DOHH2 (cell line): ENCODE data around the gene CSE1L.
"Not testable (repeated sequence)": the region's sequence is repeated elsewhere in the genome, so short reads cannot be mapped to it uniquely, and the experiment has no call there.

Experiments used
- H3F3A ChIP-seq: fragments of 200-600 bp; sonication (generic), shearing (Covaris generic); 2 replicates; pipeline ENCODE4 v1.6.0; 2016; ENCODE audit warnings: antibody characterized with exemption, mild to moderate bottlenecking; ENCODE audit not compliant: control insufficient read depth, insufficient read depth
- H3K27ac ChIP-seq: fragments of 200-600 bp; sonication (generic); 2 replicates; pipeline ENCODE4 v1.5.1; 2014; ENCODE audit warnings: low read depth, mild to moderate bottlenecking, low read length, moderate library complexity
- H3K27me3 ChIP-seq: fragments of 200-600 bp; sonication (generic); 2 replicates; pipeline ENCODE4 v1.6.1; 2014; ENCODE audit warnings: mild to moderate bottlenecking, low read length, mixed read lengths; ENCODE audit not compliant: control insufficient read depth
- H3K36me3 ChIP-seq: fragments of 200-600 bp; sonication (generic); 2 replicates; pipeline ENCODE4 v1.6.1; 2014; ENCODE audit warnings: mild to moderate bottlenecking, low read length, moderate library complexity, mixed read lengths; ENCODE audit not compliant: control insufficient read depth
- H3K4me1 ChIP-seq: fragments of 200-600 bp; sonication (generic); 2 replicates; pipeline ENCODE4 v1.6.1; 2014; ENCODE audit warnings: mild to moderate bottlenecking, low read length, mixed read lengths; ENCODE audit not compliant: control insufficient read depth
- H3K4me2 ChIP-seq: fragments of 200-600 bp; sonication (generic); 2 replicates; pipeline ENCODE4 v1.6.0; 2014; ENCODE audit warnings: mild to moderate bottlenecking, low read length, moderate library complexity
- H3K4me3 ChIP-seq: fragments of 200-600 bp; sonication (generic); 2 replicates; pipeline ENCODE4 v1.5.1; 2014; ENCODE audit warnings: mild to moderate bottlenecking, low read length, mixed read lengths
- H3K79me2 ChIP-seq: fragments of 200-600 bp; sonication (generic); 2 replicates; pipeline ENCODE4 v1.6.1; 2014; ENCODE audit warnings: mild to moderate bottlenecking, low read length, mixed read lengths; ENCODE audit not compliant: control insufficient read depth
- H3K9me2 ChIP-seq: fragments of 200-600 bp; sonication (generic); replicated peaks from 2 replicates; pipeline ENCODE4 v1.6.1; 2014; ENCODE audit warnings: mild to moderate bottlenecking, low read length, mixed read lengths; ENCODE audit not compliant: control insufficient read depth
- H3K9me3 ChIP-seq: fragments of 200-600 bp; sonication (generic); 2 replicates; pipeline ENCODE4 v1.6.1; 2014; ENCODE audit warnings: antibody characterized with exemption, low read length, mixed read lengths; ENCODE audit not compliant: control insufficient read depth, insufficient read depth
- H4K20me1 ChIP-seq: fragments of 200-600 bp; sonication (generic); 2 replicates; pipeline ENCODE4 v1.6.0; 2014; ENCODE audit warnings: low read depth, mild to moderate bottlenecking, antibody characterized with exemption, low read length, moderate library complexity; ENCODE audit not compliant: control insufficient read depth, insufficient read depth
- CTCF ChIP-seq: fragments of 200-600 bp; sonication (generic); IDR thresholded peaks from one replicate; pipeline ENCODE4 v1.5.1; 2014; ENCODE audit warnings: antibody characterized with exemption, mild to moderate bottlenecking, low read depth, low read length; ENCODE audit not compliant: poor library complexity, severe bottlenecking
- EZH2phosphoT487 ChIP-seq: fragments of 200-600 bp; sonication (generic); IDR thresholded peaks from 2 replicates; pipeline ENCODE4 v1.6.1; 2017; ENCODE audit warnings: borderline replicate concordance, mild to moderate bottlenecking, antibody characterized with exemption, low read length, moderate library complexity, mixed read lengths

CSE1L gene

GRCh38 chr20:49103647-49104364 lies 57.7 kb downstream of the CSE1L start:
- peaks cover 37% of the 10 kb centered on the region for H3F3A ChIP-seq
- H3K4me2 ChIP-seq = no peak overlapping the region
- H3K27ac ChIP-seq = no peak overlapping the region
- no peaks in the 10 kb centered on the region for H3K9me3 ChIP-seq
- TF ChIP-seq CTCF = no peak
- TF ChIP-seq EZH2phosphoT487 = no peak
- peaks cover 57% of the 10 kb centered on the region for H3K36me3 ChIP-seq
- H3K9me2 ChIP-seq = no peaks in the 10 kb centered on the region
- H3K27me3 ChIP-seq = no peaks in the 10 kb centered on the region
- peaks cover 3% of the 10 kb centered on the region for H3K79me2 ChIP-seq
- no peaks in the 10 kb centered on the region; the same call in 1 of the 2 replicates for H3K4me1 ChIP-seq
- no peaks in the 10 kb centered on the region for H4K20me1 ChIP-seq
- no peak overlapping the region for H3K4me3 ChIP-seq

- Histone ChIP-seq H3K4me2 (no peak overlapping the region), H3K9me3 (no peaks in the 10 kb centered on the region), H3F3A (peaks cover 39% of the 10 kb centered on the region), H3K27ac (no peak overlapping the region), H3K4me1 (no peaks in the 10 kb centered on the region), H3K4me3 (no peak overlapping the region), H3K27me3 (no peaks in the 10 kb centered on the region), H3K79me2 (no peaks in the 10 kb centered on the region), H3K9me2 (no peaks in the 10 kb centered on the region), H3K36me3 (peaks cover 54% of the 10 kb centered on the region), H4K20me1 (no peaks in the 10 kb centered on the region)
- TF ChIP-seq CTCF = no peak
- no peak for TF ChIP-seq EZH2phosphoT487
Observed at GRCh38 chr20:49104365-49104648, 58.2 kb downstream of the CSE1L start.

- H3K4me1 ChIP-seq, H3K79me2 ChIP-seq, H4K20me1 ChIP-seq, H3K9me3 ChIP-seq, H3K9me2 ChIP-seq, H3K4me2 ChIP-seq, H3K27ac ChIP-seq, H3K4me3 ChIP-seq, H3K27me3 ChIP-seq: not testable (repeated sequence)
- Histone ChIP-seq H3F3A (peaks cover 39% of the 10 kb centered on the region), H3K36me3 (peaks cover 49% of the 10 kb centered on the region)
Observed at GRCh38 chr20:49104979-49105547, 59.0 kb downstream of the CSE1L start.

- H3K4me1 ChIP-seq = no peaks in the 10 kb centered on the region
- H4K20me1 ChIP-seq = no peaks in the 10 kb centered on the region
- no peaks in the 10 kb centered on the region for H3K79me2 ChIP-seq
- no peak overlapping the region for H3K4me3 ChIP-seq
- peaks cover 43% of the 10 kb centered on the region for H3K36me3 ChIP-seq
- no peaks in the 10 kb centered on the region for H3K27me3 ChIP-seq
- no peaks in the 10 kb centered on the region for H3K9me3 ChIP-seq
- H3K9me2 ChIP-seq = no peaks in the 10 kb centered on the region
- no peak overlapping the region for H3K4me2 ChIP-seq
- no peak overlapping the region for H3K27ac ChIP-seq
- TF ChIP-seq CTCF (no peak), EZH2phosphoT487 (no peak)
- H3F3A ChIP-seq = peaks cover 42% of the 10 kb centered on the region
Observed at GRCh38 chr20:49106328-49106727, 60.2 kb downstream of the CSE1L start.
